Endothelial cell of umbilical vein (primary cell): ENCODE results near the gene SLC35A3. TPM values are rescaled to one million over a fixed set of nuclear protein-coding genes. Genes with fewer than 3 reads are reported as not detected.

Experiments used
- BruUV-seq: library from RNA; stranded (reverse); fragments of 400-500 nt; replicated peaks from 2 replicates; lab custom pipeline; 2021; lab: Mats Ljungman, UMichigan
- CTCF ChIA-PET: fragments of 300-600, 350-600 bp; sonication (Branson Sonifier 250); formaldehyde crosslinking; loops from one replicate; lab custom pipeline; 2021; ENCODE audit warnings: antibody characterized with exemption, inconsistent platforms; lab: Charles Lee
- POLR2A ChIA-PET: fragments of 300-600, 350-600 bp; sonication (Branson Sonifier 250); formaldehyde crosslinking; loops from one replicate; lab custom pipeline; 2021; ENCODE audit warnings: antibody characterized with exemption, inconsistent platforms; lab: Charles Lee
- DNase-seq: peaks from one replicate; pipeline ENCODE4 v3.0.0-alpha.2; 2011; ENCODE audit warnings: low read depth, low spot score
- FAIRE-seq: peaks from 2 replicates; lab custom pipeline; 2011; peaks lifted over from hg19 to GRCh38; lab: Jason Lieb, UNC
- H2AFZ ChIP-seq: 2 replicates; pipeline ENCODE4 v1.6.0; 2012; ENCODE audit warnings: low read depth, low read length, control low read depth, inconsistent platforms
- H3K27ac ChIP-seq: 2 replicates; pipeline ENCODE4 v1.5.1; 2011; ENCODE audit warnings: low read depth, mild to moderate bottlenecking, control low read depth, low read length, moderate library complexity; ENCODE audit not compliant: insufficient read depth
- H3K27me3 ChIP-seq, 2 experiments: 2 replicates each; pipeline versions ENCODE4 v1.6.0 to v1.6.1; 2011; ENCODE audit warnings: low read length in 2 of 2, mixed read lengths in 1 of 2; ENCODE audit not compliant: control insufficient read depth in 2 of 2, insufficient read depth in 2 of 2
- H3K36me3 ChIP-seq, 2 experiments: 2 replicates in 1 of 2; 3 replicates in 1 of 2; pipeline ENCODE4 v1.5.1; 2011; ENCODE audit warnings: low read length in 2 of 2, mild to moderate bottlenecking in 1 of 2, moderate library complexity in 1 of 2; ENCODE audit not compliant: control insufficient read depth in 2 of 2, insufficient read depth in 2 of 2; ENCODE audit errors: extremely low read depth in 1 of 2
- H3K4me1 ChIP-seq: 3 replicates; pipeline ENCODE4 v1.5.1; 2011; ENCODE audit warnings: mild to moderate bottlenecking, low read length; ENCODE audit not compliant: control insufficient read depth, insufficient read depth; ENCODE audit errors: extremely low read depth
- H3K4me2 ChIP-seq: 2 replicates; pipeline ENCODE4 v1.6.1; 2011; ENCODE audit warnings: low read length, control low read depth, mixed read lengths; ENCODE audit not compliant: insufficient read depth
- H3K4me3 ChIP-seq, 3 experiments: fragments of 200-600 bp in 1 of 3; sonication (generic), shearing (Covaris generic) in 1 of 3; replicated peaks in 1 of 3; 2 replicates each; pipeline ENCODE4 v1.5.1; 2011 to 2016; ENCODE audit warnings: control low read depth in 3 of 3, low read length in 3 of 3, mild to moderate bottlenecking in 2 of 3, inconsistent platforms in 1 of 3, low read depth in 1 of 3, moderate library complexity in 1 of 3; ENCODE audit not compliant: insufficient read depth in 1 of 3
- H3K79me2 ChIP-seq: 2 replicates; pipeline ENCODE4 v1.6.0; 2012; ENCODE audit warnings: low read length, inconsistent platforms; ENCODE audit not compliant: control insufficient read depth, insufficient read depth
- H3K9ac ChIP-seq: replicated peaks from 2 replicates; pipeline ENCODE3; 2011; ENCODE audit warnings: low read length, control low read depth; ENCODE audit not compliant: insufficient read depth; ENCODE audit errors: extremely low read depth
- H3K9me1 ChIP-seq: replicated peaks from 3 replicates; pipeline ENCODE4 v1.6.0; 2011; ENCODE audit warnings: mild to moderate bottlenecking, low read length; ENCODE audit not compliant: control insufficient read depth, insufficient read depth; ENCODE audit errors: extremely low read depth
- H3K9me3 ChIP-seq: replicated peaks from 2 replicates; pipeline ENCODE4 v1.5.1; 2012; ENCODE audit warnings: low read length, inconsistent platforms; ENCODE audit not compliant: control insufficient read depth, insufficient read depth
- H4K20me1 ChIP-seq: replicated peaks from 2 replicates; pipeline ENCODE3; 2011; ENCODE audit warnings: mild to moderate bottlenecking, low read length; ENCODE audit not compliant: control insufficient read depth, insufficient read depth; ENCODE audit errors: extremely low read depth
- EZH2 ChIP-seq: IDR thresholded peaks from 2 replicates; pipeline ENCODE4 v1.6.1; 2012; ENCODE audit warnings: borderline replicate concordance, low read depth, mild to moderate bottlenecking, moderate library complexity, low read length, inconsistent platforms; ENCODE audit not compliant: severe bottlenecking
- FOS ChIP-seq: IDR thresholded peaks from 2 replicates; pipeline ENCODE4 v1.6.1; 2011; ENCODE audit warnings: mild to moderate bottlenecking, low read length, moderate library complexity, borderline replicate concordance; ENCODE audit not compliant: insufficient read depth
- GATA2 ChIP-seq: IDR thresholded peaks from 2 replicates; pipeline ENCODE4 v1.7.0; 2011; ENCODE audit warnings: low read depth, mild to moderate bottlenecking, moderate library complexity, mixed read lengths, low read length; ENCODE audit not compliant: insufficient read length, insufficient read depth
- JUN ChIP-seq: IDR thresholded peaks from 2 replicates; pipeline ENCODE4 v1.6.1; 2011; ENCODE audit warnings: borderline replicate concordance, low read depth; ENCODE audit not compliant: insufficient read length, insufficient read depth
- MAX ChIP-seq: IDR thresholded peaks from 2 replicates; pipeline ENCODE4 v1.6.1; 2011; ENCODE audit not compliant: insufficient read depth, insufficient read length
- MYC ChIP-seq: IDR thresholded peaks from one replicate; pipeline ENCODE4 v1.6.1; 2011; ENCODE audit warnings: mild to moderate bottlenecking, low read depth, low read length
- POLR2A ChIP-seq: IDR thresholded peaks from 2 replicates; pipeline ENCODE4 v1.6.1; 2012; ENCODE audit warnings: low read depth, mild to moderate bottlenecking, control low read depth, low read length
- dilution Hi-C: fragments of 300-500 bp; cut with MboI; formaldehyde crosslinking; loops from one replicate; pipeline ENCODE4 v1.15.0; 2019; ENCODE audit warnings: low sequenced_read_pairs; ENCODE audit not compliant: extremely low pct_ligation_motif_present
- intact Hi-C: fragments of 100-400 bp; cut with micrococcal nuclease; formaldehyde crosslinking; loops from one replicate; pipeline ENCODE4 v1.10.0; 2022
- polyA plus RNA-seq, 4 experiments: library from polyadenylated mRNA; depleted of rRNA in 3 of 4; stranded (reverse) in 3 of 4; unstranded in 1 of 4; fragments of >200 nt; gene quantifications; 2 replicates each; pipeline versions ENCODE4 v1.2.1 to v1.2.3, GENCODE V29; 2011 to 2012; ENCODE audit warnings: missing spikeins in 1 of 4
- total RNA-seq: library from RNA; stranded (reverse); gene quantifications from 2 replicates; pipeline ENCODE4 v1.2.3, GENCODE V29; 2021

Gene SLC35A3
- total and polyA plus RNA-seq, 2 donors (not counting 3 experiments of a cell fraction or from before 2014, with no cell fraction given) = 3.6 to 19.0 TPM

DNA sequence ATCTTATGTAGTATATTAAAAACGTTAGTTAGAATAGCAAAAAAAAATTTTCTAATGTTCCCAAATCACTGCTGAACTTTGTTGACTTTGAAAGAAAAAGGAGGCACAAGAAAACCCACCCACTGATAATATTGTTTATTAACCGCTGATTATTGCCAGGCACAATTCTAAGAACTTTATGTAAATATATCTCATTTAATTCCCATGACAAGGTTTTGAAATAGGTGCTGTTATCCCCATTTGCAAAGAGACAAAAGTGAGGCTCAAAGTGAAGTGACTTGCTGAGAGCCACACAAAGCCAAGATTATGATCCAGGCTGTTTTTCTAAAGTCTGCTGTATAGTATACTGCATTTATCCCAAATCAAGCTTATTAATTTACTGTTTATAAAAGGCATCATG lies 106.5 kb downstream of the SLC35A3 start:
- ChIA-PET POLR2A (no interaction called here), CTCF (no interaction called here)
- no peak for TF ChIP-seq POLR2A
- no peak for TF ChIP-seq MAX
- TF ChIP-seq MYC = no peak
- no peak for TF ChIP-seq EZH2
- no peak for TF ChIP-seq JUN
- Histone ChIP-seq H2AFZ (no peak overlapping the region), H3K9me3 (no peaks in the 10 kb centered on the region), H3K4me1 (peaks cover 4% of the 10 kb centered on the region), H3K79me2 (peaks cover 4% of the 10 kb centered on the region), H3K36me3 (peaks cover 3 to 22% of the 10 kb centered on the region in 2 experiments), H3K4me3 (no peak overlapping the region), H3K27ac (no peak overlapping the region), H3K4me2 (no peak overlapping the region), H3K27me3 (no peaks in the 10 kb centered on the region), H3K9me1 (no peaks in the 10 kb centered on the region), H3K9ac (no peak overlapping the region), H4K20me1 (peaks cover 2% of the 10 kb centered on the region)
- intact Hi-C loops = no loop called here
- no peak for FAIRE-seq
- dilution Hi-C loops = no loop called here
- BruUV-seq = no TSS peak
- DNase-seq = no peak

DNA sequence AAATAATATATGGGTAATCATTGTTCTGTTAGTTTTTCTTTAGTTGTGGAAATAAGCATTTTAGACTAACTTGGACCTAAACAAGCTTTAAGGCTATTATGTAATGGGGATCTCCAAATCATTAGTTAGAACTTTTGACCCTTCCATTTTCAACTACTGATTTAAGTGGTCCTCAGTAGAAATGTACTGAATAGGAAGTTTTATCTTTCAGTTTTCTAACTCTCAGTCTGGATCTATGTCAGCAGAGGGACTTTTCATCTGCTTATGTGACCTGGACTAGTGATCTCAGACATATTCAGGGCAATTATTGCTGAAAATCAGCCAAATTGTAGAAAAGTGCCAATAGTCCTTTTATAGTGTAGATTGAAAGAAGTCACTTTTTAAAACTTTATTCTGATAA lies 106.9 kb downstream of the SLC35A3 start:
- no peak for TF ChIP-seq JUN
- TF ChIP-seq MYC = no peak
- no peak for TF ChIP-seq FOS
- no peak for TF ChIP-seq GATA2
- BruUV-seq = no TSS peak
- H2AFZ ChIP-seq = no peak overlapping the region
- H3K27ac ChIP-seq = no peak overlapping the region
- peaks cover 2% of the 10 kb centered on the region for H4K20me1 ChIP-seq
- intact Hi-C loops = no loop called here
- peaks cover 4% of the 10 kb centered on the region for H3K79me2 ChIP-seq
- CTCF ChIA-PET = no interaction called here
- H3K4me2 ChIP-seq = no peak overlapping the region
- peak; percentile 39 for DNase-seq
- POLR2A ChIA-PET = no interaction called here
- no peak overlapping the region for H3K4me3 ChIP-seq
- H3K9me1 ChIP-seq = no peaks in the 10 kb centered on the region
- no peaks in the 10 kb centered on the region for H3K9me3 ChIP-seq
- H3K27me3 ChIP-seq = no peaks in the 10 kb centered on the region
- FAIRE-seq = no peak
- no peak overlapping the region for H3K9ac ChIP-seq
- H3K36me3 ChIP-seq = peaks cover 3 to 22% of the 10 kb centered on the region in 2 experiments
- peaks cover 4% of the 10 kb centered on the region for H3K4me1 ChIP-seq
- dilution Hi-C loops = no loop called here
